NCI-H526 (cell line): ENCODE results near the gene NELFCD.
"Not testable (repeated sequence)": the region's sequence is repeated elsewhere in the genome, so short reads cannot be mapped to it uniquely, and the experiment has no call there.

Experiments used
- DNase-seq, 2 experiments: peaks; one replicate each; lab custom pipeline; 2025; lab: John Stamatoyannopoulos, UW

The NELFCD gene

DNA sequence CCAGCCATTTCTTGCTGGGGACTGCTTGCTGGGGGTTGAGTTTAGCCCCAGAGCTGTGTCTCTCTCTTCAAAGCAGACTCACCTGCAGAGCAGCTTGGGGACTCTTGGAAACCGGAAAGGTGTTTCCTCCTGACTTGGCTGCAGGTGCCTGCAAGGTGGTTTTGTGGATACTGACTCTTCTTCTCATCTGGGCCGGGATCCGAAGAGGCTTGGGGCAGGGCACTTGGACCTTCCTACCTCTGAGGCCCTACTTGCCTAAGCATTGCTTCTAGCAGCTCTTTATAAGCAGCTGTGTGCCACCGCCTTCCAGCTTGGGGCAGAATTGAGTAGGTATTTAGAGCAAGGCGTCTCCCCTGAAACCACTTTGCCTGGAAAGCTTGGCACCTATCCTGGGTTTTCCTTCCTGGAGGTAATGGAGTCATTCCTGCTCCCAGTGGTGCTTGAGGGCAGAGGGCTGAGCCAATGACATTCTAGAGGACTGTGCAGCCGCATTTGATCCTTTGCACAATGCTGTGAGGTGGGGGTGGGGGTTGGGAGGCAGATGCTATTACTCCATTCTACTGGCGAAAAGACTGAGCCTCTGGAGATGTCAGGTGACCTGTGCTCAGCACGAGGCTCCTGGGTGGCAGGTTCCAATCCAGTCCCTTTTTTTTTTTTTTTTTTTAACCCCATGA is 29.4 kb downstream of the NELFCD start:
- no peak for DNase-seq

DNA sequence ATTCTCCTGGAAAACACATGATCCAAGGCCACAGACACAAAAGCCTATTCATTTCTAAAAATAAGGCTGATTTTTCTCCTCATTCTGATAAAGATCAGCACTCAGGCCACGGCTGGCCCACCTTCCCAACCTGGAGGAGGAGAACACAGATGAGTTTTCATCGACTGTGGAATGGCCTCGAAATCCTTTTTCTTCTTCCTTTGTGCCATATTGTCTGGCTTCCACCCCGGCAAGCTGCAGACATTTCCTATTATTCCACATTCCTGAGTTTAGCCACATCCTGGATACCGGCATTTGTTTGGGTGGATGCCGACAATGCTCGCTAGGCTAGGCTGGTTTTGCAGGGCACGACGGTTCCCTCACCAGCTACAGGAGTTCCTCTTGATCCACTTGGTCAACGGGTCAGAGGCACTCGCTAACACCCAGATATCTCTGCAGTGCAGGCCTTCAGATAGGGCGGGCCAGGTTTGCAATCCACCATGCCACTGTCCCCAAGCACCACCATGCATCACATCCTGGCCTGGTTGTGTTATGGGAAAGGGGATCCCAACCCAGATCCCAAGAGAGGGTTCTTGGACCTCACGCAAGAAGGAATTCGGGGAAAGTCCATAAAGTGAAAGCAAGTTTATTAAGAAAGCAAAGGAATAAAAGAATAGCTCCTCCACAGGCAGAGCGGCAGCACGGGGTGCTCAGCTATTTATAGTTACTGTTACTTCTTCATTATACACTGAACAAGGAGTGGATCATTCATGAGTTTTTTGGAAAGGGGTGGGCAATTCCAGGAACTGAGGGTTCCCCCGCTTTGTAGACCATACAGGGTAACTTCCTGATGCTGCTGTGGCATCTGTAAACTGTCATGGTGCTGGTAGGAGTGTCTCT is 30.2 kb downstream of the NELFCD start:
- no peak for DNase-seq

GRCh38 chr20:59011874-59012157 is 30.8 kb downstream of the NELFCD start:
- DNase-seq = not testable (repeated sequence)

- DNase-seq = no peak
Measured at GRCh38 chr20:59013031-59013951, 32.2 kb downstream of the NELFCD start.

DNA sequence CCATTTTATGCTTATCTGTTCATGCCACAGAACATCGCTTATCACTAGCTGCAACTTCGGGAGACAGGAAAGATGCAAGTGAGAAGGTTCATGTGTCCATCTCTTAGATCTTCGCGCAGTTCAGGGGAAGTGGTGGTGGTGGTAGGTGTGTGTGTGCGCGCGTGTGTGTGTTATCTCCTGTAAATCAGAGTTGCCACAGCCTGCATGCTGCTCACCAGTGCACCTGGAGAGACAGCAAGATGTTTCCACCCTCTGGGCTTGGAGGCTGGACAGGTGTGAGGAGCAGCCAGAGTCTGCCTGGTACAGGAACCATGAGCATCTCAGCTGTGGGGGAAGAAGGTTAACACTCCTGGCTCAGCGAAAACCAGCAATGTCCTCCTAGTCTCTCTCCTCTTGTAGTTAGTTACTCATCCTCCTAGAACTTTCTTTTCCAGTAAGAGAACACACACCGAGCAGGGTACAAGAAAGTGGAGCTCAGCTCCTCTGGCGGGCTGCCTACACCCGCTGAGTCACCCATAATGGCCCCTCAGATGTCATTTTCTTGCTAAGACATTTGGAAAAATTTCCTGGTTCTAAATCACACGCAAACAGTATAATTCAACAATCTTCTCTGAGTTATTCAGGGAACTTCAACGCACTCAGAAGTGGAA is 33.0 kb downstream of the NELFCD start:
- DNase-seq = no peak

- no peak for DNase-seq
Measured at GRCh38 chr20:59014680-59015389, 33.8 kb downstream of the NELFCD start.

- DNase-seq = no peak
Measured at GRCh38 chr20:59015411-59015810, 34.4 kb downstream of the NELFCD start.

DNA sequence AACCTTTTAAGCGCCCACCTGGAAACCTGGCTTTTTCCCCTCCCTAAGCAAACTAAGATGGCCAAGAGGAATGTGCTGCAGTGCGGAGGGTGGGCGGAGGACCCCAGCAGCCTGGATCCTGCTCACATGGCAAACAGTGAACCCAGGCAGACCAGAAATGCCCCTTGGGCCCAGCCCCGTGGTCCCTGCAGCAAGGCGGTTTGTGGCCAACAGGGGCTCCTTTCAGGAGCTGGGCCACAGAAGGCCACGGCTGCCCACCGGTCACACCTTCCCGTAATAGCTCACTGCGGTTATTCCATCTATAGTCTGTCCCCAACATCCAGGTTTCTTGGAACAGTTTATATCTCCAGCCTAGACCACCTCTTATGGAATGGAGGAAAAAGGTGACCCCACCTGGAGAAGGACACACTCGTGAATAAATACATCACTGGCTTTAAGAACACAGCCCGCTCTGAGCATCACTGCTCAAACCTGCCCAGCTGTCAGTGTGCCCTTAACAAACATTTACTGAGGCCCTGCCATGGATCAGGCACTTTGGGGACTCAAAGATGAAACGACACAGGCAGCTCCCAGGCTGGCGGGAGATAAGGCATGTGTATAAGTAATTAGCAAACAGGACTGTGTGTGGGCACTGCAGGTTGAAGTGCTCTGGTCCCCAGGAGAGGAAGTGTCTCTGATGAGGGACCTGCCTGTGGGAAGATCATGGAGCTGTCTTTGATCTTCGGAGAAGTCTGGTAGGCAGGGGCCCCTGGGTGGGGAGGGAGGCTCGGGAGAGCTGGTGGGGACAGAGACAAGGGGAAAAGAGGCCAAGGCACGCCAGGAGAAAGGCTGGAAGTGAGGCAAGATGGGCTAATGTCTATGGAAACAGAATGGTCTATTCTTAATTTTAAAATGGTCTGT is 35.0 kb downstream of the NELFCD start:
- DNase-seq = no peak

- DNase-seq = no peak
Measured at GRCh38 chr20:59016795-59017492, 35.9 kb downstream of the NELFCD start.

DNA sequence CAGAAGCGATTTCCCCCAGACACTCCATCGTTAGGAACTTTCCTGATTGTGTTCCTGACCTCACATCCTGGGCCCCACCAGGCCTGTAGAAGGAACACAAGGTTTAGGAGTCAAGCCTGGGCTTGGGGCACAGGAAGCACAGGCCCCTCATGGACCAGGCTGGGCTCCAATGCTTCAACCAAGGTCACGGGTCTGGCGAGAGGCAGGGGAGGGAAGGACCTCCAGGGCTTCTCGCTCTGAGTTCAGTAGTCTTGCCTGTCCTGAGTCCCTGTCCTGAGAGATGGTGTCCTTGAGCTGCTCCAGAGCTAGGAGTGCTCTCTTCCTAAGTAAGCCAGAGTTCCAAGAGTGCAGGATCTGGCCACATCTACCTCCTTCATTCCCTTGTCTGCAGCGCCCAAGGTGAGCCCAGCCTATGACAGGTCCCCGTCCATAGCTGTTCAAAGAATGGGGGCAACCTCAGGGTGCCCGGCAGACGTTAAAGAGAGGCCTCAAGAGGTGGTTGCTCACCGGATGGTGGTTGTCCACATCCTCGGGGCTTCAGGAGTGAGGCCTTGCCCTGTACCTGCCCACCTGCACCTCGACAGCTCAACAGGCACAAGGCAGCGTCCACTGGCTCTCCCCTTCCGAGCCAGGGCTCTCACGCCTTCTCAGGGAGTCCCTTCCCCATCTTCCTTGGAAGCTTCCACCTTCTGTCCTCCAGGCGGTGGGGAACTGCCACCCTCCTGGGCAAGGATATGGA is 36.6 kb downstream of the NELFCD start:
- DNase-seq = no peak

- DNase-seq = no peak
Measured at GRCh38 chr20:59018817-59019216, 37.8 kb downstream of the NELFCD start.

DNA sequence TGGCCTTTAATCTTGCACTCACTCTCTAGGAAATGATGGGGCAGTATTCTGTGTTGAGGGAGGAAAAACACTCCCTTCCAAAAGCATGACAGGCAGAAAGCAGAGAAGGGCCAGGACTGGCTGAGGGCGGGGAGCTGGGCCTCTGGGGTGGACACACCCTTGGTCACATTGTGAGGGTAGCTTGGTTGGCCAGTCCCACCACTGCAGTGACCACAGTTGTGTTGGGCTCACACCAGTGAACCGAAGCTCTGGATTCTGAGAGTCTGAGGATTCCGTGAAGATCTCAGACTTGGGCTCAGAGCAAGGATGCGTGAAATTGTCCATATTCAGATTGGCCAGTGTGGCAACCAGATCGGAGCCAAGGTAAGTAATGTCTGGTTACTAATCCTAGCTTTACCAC is 38.2 kb downstream of the NELFCD start, which contains the start of gene TUBB1:
Gene TUBB1 (plus strand): TSS at position 213 of the 400 bp plus-strand sequence. CDS start 94 bp downstream, at position 307.
- DNase-seq = no peak

GRCh38 chr20:59020938-59021551 is 40.0 kb downstream of the NELFCD start:
- no peak for DNase-seq

GRCh38 chr20:59022754-59023153 is 41.7 kb downstream of the NELFCD start:
- DNase-seq = no peak

DNA sequence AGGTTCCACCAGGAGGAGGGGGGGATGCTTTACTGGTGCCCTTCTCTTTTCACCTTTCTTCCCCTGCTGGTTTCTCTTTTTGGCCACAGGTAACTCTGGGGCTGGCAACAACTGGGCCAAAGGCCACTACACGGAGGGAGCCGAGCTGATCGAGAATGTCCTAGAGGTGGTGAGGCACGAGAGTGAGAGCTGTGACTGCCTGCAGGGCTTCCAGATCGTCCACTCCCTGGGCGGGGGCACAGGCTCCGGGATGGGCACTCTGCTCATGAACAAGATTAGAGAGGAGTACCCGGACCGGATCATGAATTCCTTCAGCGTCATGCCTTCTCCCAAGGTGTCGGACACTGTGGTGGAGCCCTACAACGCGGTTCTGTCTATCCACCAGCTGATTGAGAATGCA is 42.6 kb downstream of the NELFCD start:
- no peak for DNase-seq

DNA sequence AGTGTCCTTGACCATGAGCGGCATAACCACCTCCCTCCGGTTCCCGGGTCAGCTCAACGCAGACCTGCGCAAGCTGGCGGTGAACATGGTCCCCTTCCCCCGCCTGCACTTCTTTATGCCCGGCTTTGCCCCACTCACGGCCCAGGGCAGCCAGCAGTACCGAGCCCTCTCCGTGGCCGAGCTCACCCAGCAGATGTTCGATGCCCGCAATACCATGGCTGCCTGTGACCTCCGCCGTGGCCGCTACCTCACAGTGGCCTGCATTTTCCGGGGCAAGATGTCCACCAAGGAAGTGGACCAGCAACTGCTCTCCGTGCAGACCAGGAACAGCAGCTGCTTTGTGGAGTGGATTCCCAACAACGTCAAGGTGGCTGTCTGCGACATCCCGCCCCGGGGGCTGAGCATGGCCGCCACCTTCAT is 43.1 kb downstream of the NELFCD start:
- no peak for DNase-seq

- no peak for DNase-seq
Measured at GRCh38 chr20:59025086-59025485, 44.0 kb downstream of the NELFCD start.

- no peak for DNase-seq
Measured at GRCh38 chr20:59025511-59025910, 44.5 kb downstream of the NELFCD start.
